ENCODE data around the gene KATNBL1.
A peak's percentile ranks its signal among the peaks of the same experiment; 100 is the strongest.

The KATNBL1 gene, protein sequence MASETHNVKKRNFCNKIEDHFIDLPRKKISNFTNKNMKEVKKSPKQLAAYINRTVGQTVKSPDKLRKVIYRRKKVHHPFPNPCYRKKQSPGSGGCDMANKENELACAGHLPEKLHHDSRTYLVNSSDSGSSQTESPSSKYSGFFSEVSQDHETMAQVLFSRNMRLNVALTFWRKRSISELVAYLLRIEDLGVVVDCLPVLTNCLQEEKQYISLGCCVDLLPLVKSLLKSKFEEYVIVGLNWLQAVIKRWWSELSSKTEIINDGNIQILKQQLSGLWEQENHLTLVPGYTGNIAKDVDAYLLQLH

GRCh38 chr15:34209421-34210282, at the start of gene KATNBL1:
TSS of gene KATNBL1 (minus strand) at chr15:34210096. CDS start at chr15:34163676, 46,420 bp downstream.
- peaks cover 6% of the 10 kb centered on the region for H3K4me1 ChIP-seq (ENCODE audit: low read length)
- H3K36me3 ChIP-seq (replicated peaks; ENCODE audit: low read depth, low read length) = peaks cover 11% of the 10 kb centered on the region
- peaks cover 49% of the 10 kb centered on the region for H3K79me2 ChIP-seq (ENCODE audit: low read length)
- H3K4me3 ChIP-seq (ENCODE audit: low read length) = peak within 1 kb of the TSS; percentile 90
- H3K4me2 ChIP-seq (ENCODE audit: low read length) = peak within 1 kb of the TSS; percentile 87
- no peaks in the 10 kb centered on the region for H4K20me1 ChIP-seq (ENCODE audit: insufficient read depth, low read length)
- peak within 1 kb of the TSS; percentile 82 for H3K9ac ChIP-seq (ENCODE audit: low read length)
- H3K9me3 ChIP-seq (ENCODE audit: insufficient read depth, low read length) = no peaks in the 10 kb centered on the region
- no peaks in the 10 kb centered on the region for H3K27me3 ChIP-seq (ENCODE audit: low read depth, low read length)
- TF ChIP-seq EZH2phosphoT487 (IDR thresholded peaks at IDR 0.05; ENCODE audit: low read depth) = no peak
- peak; percentile 80 for TF ChIP-seq CTCF (IDR thresholded peaks at IDR 0.05; ENCODE audit: low read depth, low read length)
- H3K27ac ChIP-seq (ENCODE audit: low read length) = peak within 1 kb of the TSS; percentile 50
- H2AFZ ChIP-seq (ENCODE audit: low read depth, low read length) = peak within 1 kb of the TSS; percentile 70

DNA sequence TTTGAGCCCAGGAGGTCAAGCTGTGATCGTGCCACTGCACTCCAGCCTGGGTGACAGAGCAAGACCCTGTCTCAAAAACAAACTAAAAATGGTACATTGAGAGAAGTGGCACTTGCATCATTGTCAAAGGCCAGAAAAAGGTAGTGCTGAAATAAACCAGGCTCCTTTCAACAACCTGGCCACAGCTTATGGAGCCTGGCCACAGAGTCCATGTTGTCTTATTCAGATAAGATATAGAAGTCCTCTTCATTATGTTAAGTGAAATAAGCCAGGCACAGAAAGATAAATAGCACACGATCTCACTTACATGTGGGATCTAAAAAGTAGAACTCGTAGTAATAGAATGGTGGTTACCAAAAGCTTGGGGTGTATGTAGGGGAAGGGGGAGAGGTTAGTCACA, 49.7 kb upstream of the KATNBL1 start:
- Histone ChIP-seq H3K4me1 (ENCODE audit: low read length) (peaks cover 4% of the 10 kb centered on the region; the same call in 1 of the 2 replicates), H3K9me3 (ENCODE audit: insufficient read depth, low read length) (no peaks in the 10 kb centered on the region), H3K27ac (ENCODE audit: low read length) (no peak overlapping the region), H3K4me2 (ENCODE audit: low read length) (no peak overlapping the region), H3K9ac (ENCODE audit: low read length) (no peak overlapping the region), H2AFZ (ENCODE audit: low read depth, low read length) (no peak overlapping the region), H3K36me3 (replicated peaks; ENCODE audit: low read depth, low read length) (no peaks in the 10 kb centered on the region), H3K27me3 (ENCODE audit: low read depth, low read length) (no peaks in the 10 kb centered on the region), H3K4me3 (ENCODE audit: low read length) (no peak overlapping the region), H3K79me2 (ENCODE audit: low read length) (no peaks in the 10 kb centered on the region), H4K20me1 (ENCODE audit: insufficient read depth, low read length) (no peaks in the 10 kb centered on the region)
- no peak for TF ChIP-seq CTCF (IDR thresholded peaks at IDR 0.05; ENCODE audit: low read depth, low read length)
- no peak for TF ChIP-seq EZH2phosphoT487 (IDR thresholded peaks at IDR 0.05; ENCODE audit: low read depth)

DNA sequence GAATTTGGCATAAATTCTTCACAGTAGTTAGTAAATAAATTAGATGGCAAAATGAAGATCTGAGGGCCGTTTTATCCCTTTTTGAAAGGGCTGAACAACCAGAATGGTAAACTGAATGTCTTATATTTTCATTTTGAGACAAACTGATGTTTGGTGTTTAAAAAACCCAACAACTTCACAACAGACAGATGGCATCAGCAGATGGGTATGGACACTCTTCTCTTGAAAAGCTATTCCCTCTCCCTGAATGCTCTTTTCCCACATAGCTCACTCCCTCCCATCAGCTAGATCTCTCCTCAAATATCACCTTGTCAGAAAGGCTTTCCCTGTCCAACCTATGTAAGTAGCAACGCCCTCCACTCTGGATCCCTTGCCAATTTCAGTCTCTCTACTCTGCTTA, 48.3 kb upstream of the KATNBL1 start:
- Histone ChIP-seq H3K27me3 (ENCODE audit: low read depth, low read length) (no peaks in the 10 kb centered on the region), H3K27ac (ENCODE audit: low read length) (no peak overlapping the region), H3K4me1 (ENCODE audit: low read length) (peaks cover 4% of the 10 kb centered on the region; the same call in 1 of the 2 replicates), H3K4me2 (ENCODE audit: low read length) (no peak overlapping the region), H3K79me2 (ENCODE audit: low read length) (no peaks in the 10 kb centered on the region), H3K36me3 (replicated peaks; ENCODE audit: low read depth, low read length) (no peaks in the 10 kb centered on the region), H3K9me3 (ENCODE audit: insufficient read depth, low read length) (no peaks in the 10 kb centered on the region), H3K9ac (ENCODE audit: low read length) (no peak overlapping the region), H3K4me3 (ENCODE audit: low read length) (no peak overlapping the region), H2AFZ (ENCODE audit: low read depth, low read length) (no peak overlapping the region), H4K20me1 (ENCODE audit: insufficient read depth, low read length) (no peaks in the 10 kb centered on the region)
- no peak for TF ChIP-seq CTCF (IDR thresholded peaks at IDR 0.05; ENCODE audit: low read depth, low read length)
- no peak for TF ChIP-seq EZH2phosphoT487 (IDR thresholded peaks at IDR 0.05; ENCODE audit: low read depth)

DNA sequence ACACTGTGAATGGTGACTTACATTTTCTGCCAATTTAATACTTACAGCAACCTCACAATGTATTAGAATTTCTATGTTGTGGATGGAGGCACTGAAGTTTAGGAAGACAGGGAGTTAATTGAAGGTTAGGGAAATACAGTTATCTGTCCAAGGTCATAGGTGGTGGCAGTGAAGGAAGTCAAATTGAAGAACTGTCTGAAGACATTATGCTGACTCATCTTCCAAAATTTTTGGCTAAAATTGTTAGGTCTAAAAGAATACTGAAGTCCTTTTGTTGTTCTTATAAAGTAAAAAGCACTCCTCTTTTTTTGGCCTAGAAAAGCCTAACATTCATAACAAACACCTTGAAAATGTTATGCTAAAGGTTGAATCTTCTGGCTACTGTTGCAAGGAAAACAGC, 42.6 kb upstream of the KATNBL1 start:
- no peak for TF ChIP-seq CTCF (IDR thresholded peaks at IDR 0.05; ENCODE audit: low read depth, low read length)
- TF ChIP-seq EZH2phosphoT487 (IDR thresholded peaks at IDR 0.05; ENCODE audit: low read depth) = no peak

More for the DNA sequence above, 42.6 kb upstream of the KATNBL1 start:
- H3K79me2 ChIP-seq (ENCODE audit: low read length) = no peaks in the 10 kb centered on the region
- H3K27ac ChIP-seq (ENCODE audit: low read length) = no peak overlapping the region
- no peak overlapping the region for H3K4me2 ChIP-seq (ENCODE audit: low read length)
- no peak overlapping the region for H3K9ac ChIP-seq (ENCODE audit: low read length)
- H3K4me3 ChIP-seq (ENCODE audit: low read length) = no peak overlapping the region
- no peaks in the 10 kb centered on the region for H3K27me3 ChIP-seq (ENCODE audit: low read depth, low read length)
- no peaks in the 10 kb centered on the region for H3K9me3 ChIP-seq (ENCODE audit: insufficient read depth, low read length)
- H4K20me1 ChIP-seq (ENCODE audit: insufficient read depth, low read length) = no peaks in the 10 kb centered on the region
- H3K4me1 ChIP-seq (ENCODE audit: low read length) = peaks cover 4% of the 10 kb centered on the region; the same call in 1 of the 2 replicates
- H2AFZ ChIP-seq (ENCODE audit: low read depth, low read length) = no peak overlapping the region
- no peaks in the 10 kb centered on the region for H3K36me3 ChIP-seq (replicated peaks; ENCODE audit: low read depth, low read length)

Measured in OCI-LY3 (cell line).